NB4 (cell line): ENCODE results near the gene VWC2L.

Experiments used
- DNase-seq: peaks from one replicate; pipeline ENCODE4 v3.0.0; 2010; ENCODE audit warnings: low read depth
- H3K4me3 ChIP-seq: one replicate; pipeline ENCODE4 v1.5.1; 2011; ENCODE audit warnings: mild to moderate bottlenecking, low read depth, low read length, moderate library complexity
- CTCF ChIP-seq: IDR thresholded peaks from one replicate; pipeline ENCODE4 v1.5.1; 2012; ENCODE audit warnings: low read depth, low read length
- MAX ChIP-seq: IDR thresholded peaks from 2 replicates; pipeline ENCODE4 v1.6.1; 2011; ENCODE audit warnings: low read depth, low read length
- MYC ChIP-seq: IDR thresholded peaks from 2 replicates; pipeline ENCODE4 v1.6.1; 2011; ENCODE audit warnings: low read depth, low read length
- POLR2A ChIP-seq: IDR thresholded peaks from 2 replicates; pipeline ENCODE4 v1.6.1; 2011; ENCODE audit warnings: mild to moderate bottlenecking; ENCODE audit not compliant: insufficient read length; ENCODE audit errors: extremely low read depth

Gene VWC2L

GRCh38 chr2:214529021-214529420 lies 118.2 kb downstream of the VWC2L start:
- H3K4me3 ChIP-seq: no peak overlapping the region
- TF ChIP-seq MAX (no peak), POLR2A (no peak), CTCF (no peak), MYC (no peak)
- no peak for DNase-seq

GRCh38 chr2:214529514-214529913 lies 118.7 kb downstream of the VWC2L start:
- no peak for DNase-seq
- no peak overlapping the region for H3K4me3 ChIP-seq
- TF ChIP-seq CTCF: no peak
- TF ChIP-seq POLR2A: no peak
- TF ChIP-seq MYC: no peak
- no peak for TF ChIP-seq MAX

- no peak overlapping the region for H3K4me3 ChIP-seq
- TF ChIP-seq POLR2A: no peak
- no peak for TF ChIP-seq MAX
- TF ChIP-seq MYC: no peak
- no peak for TF ChIP-seq CTCF
- no peak for DNase-seq
These were observed 122.7 kb downstream of the VWC2L start for GRCh38 chr2:214533541-214533940.

- no peak for DNase-seq
- TF ChIP-seq CTCF: no peak
- TF ChIP-seq MAX: no peak
- no peak for TF ChIP-seq POLR2A
- TF ChIP-seq MYC: no peak
- H3K4me3 ChIP-seq: no peak overlapping the region
These were observed 125.8 kb downstream of the VWC2L start for GRCh38 chr2:214536625-214537024.

- TF ChIP-seq MYC (no peak), POLR2A (no peak)
- no peak overlapping the region for H3K4me3 ChIP-seq
- DNase-seq: no peak
These were observed 127.1 kb downstream of the VWC2L start for GRCh38 chr2:214537929-214538328.

- TF ChIP-seq CTCF: no peak
- no peak for DNase-seq
- no peak overlapping the region for H3K4me3 ChIP-seq
These were observed 131.4 kb downstream of the VWC2L start for GRCh38 chr2:214542295-214542694.
